Measurements from ENCODE around the gene MALAT1. TPM values are rescaled to one million over a fixed set of nuclear protein-coding genes. Genes with fewer than 3 reads are reported as not detected.

The MALAT1 gene
- total RNA-seq, 4 donors from 2014 or later = 2,194 to 20,520 (median 8,164) TPM

GRCh38 chr11:65485920-65486219 lies 13.0 kb upstream of the MALAT1 start:
- no peaks in the 10 kb centered on the region for H3K36me3 ChIP-seq
- H3K4me3 ChIP-seq = no peak overlapping the region
- H3K9me3 ChIP-seq = no peaks in the 10 kb centered on the region
- peaks cover 34 to 93% (median 59%) of the 10 kb centered on the region in 3 donors for H3K4me1 ChIP-seq
- H3K27ac ChIP-seq = peak overlapping the region; percentile 75 to 99 (median 97)
- ATAC-seq = no peak
- no peaks in the 10 kb centered on the region for H3K27me3 ChIP-seq
- TF ChIP-seq POLR2A (IDR thresholded peaks at IDR 0.05) (no peak), CTCF (IDR thresholded peaks at IDR 0.05) (no peak), EP300 (IDR thresholded peaks at IDR 0.05) (no peak), POLR2AphosphoS5 (IDR thresholded peaks at IDR 0.05) (no peak)
- WGBS, 2 donors (ENCODE audit: low coverage in 1 of 2) = 14 to 39% methylated on average over 3 to 5 of the region's 5 CpGs

DNA sequence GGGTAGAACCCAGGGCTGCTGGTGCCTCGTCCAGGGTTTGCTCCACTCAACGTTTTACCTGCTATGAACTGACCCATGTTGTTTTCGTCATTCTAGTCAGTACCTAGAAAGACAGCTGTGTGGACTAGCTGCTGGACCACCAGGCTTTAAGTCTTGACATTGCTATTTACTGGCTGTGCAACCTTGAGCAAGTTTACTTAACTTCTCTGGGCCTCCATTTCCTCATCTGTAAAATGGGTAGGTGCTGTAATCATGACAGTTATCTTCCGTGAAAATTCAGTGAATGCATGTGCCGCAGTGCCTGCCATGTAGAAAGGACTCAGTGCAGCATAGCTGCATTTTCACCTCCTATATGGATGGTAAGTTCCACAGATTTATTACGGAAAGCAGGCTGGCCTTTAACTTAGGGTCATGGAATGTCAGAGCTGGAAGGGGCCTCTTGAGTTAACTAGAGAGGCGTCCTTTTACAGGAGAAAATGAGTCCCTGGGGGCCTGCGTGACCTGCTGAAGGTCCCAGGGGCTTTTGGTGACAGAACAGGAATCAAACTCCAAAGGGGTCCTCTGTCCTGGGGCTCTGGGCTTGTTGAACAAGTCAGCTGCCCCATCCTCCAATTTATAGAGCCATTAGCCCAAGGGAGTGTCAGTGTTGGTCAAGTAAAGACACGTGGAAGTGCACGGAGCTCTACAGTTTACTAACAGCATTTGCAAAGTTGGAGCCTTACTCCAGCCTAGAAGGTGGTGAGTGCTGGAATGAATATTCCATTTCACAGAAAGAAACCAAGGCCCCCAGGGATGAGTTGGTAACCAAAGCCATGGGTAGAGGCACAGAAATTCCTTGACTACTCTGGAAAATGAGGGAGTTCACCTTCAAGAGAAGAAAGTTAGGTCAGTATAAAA lies 12.0 kb upstream of the MALAT1 start:
- no peak for ATAC-seq
- 62 to 68% methylated on average over 6 to 7 of the region's 10 CpGs for WGBS, 2 donors (ENCODE audit: low coverage in 1 of 2)
- peak overlapping the region; percentile 75 to 99 (median 97) for H3K27ac ChIP-seq
- TF ChIP-seq POLR2A (IDR thresholded peaks at IDR 0.05) (no peak), EP300 (IDR thresholded peaks at IDR 0.05) (no peak)
- no peaks in the 10 kb centered on the region for H3K9me3 ChIP-seq
- H3K27me3 ChIP-seq = no peaks in the 10 kb centered on the region
- no peak overlapping the region for H3K4me3 ChIP-seq
- H3K36me3 ChIP-seq = no peaks in the 10 kb centered on the region
- peaks cover 42 to 93% (median 67%) of the 10 kb centered on the region in 3 donors for H3K4me1 ChIP-seq

DNA sequence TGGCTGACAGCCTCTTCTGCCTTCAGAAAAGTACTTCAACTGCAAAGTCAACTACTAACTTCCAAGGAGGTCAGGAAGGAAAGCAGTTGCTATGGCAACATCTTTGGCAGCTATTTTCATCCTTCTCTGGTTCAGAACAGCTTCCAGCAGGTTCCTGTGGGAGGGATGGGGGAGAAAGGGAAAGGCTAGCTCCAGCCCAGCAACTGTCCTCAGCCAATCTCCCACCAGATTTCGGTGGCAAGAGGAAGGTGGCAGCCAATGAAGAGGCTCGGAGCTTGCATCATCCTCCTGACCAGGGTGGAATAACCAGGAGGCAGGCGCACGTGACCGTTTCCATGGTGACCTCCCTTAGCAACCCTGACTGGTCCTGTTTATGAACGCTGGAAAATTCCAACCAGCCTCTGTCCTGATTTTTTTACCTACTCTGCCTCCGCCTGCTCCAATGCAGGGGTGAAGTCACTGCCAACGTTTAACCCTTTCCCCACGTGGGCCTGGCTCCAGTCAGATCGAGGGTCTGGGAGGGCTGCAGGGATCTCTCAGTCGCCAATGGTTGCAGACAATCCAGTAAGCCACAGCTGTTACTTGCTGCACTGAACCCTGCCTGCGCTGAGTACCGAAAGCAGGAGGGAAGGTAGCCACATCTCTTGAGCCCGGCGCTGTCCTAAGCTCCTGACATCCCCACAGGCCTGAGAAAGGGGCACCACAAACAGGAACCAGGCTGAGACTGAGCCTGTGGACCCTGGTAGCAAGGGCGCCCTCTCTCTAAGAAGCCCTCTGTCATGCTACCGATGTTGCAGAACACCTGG lies 11.2 kb upstream of the MALAT1 start:
- Histone ChIP-seq H3K4me3 (peak overlapping the region in 1 of 2 donors; percentile 29), H3K36me3 (no peaks in the 10 kb centered on the region), H3K27me3 (no peaks in the 10 kb centered on the region), H3K4me1 (peaks cover 42 to 93% (median 72%) of the 10 kb centered on the region in 3 donors), H3K9me3 (no peaks in the 10 kb centered on the region), H3K27ac (peak overlapping the region; percentile 96 to 99 (median 98))
- ATAC-seq = peak; percentile 94
- 0 to 12% methylated on average over 4 to 5 of the region's 17 CpGs for WGBS, 2 donors (ENCODE audit: low coverage in 1 of 2)
- TF ChIP-seq POLR2AphosphoS5 (IDR thresholded peaks at IDR 0.05) (peak; percentile 60), CTCF (IDR thresholded peaks at IDR 0.05) (peak in 1 of 4 experiments; percentile 21), POLR2A (IDR thresholded peaks at IDR 0.05) (no peak)

GRCh38 chr11:65488273-65489034 lies 10.4 kb upstream of the MALAT1 start:
- ATAC-seq = no peak
- Histone ChIP-seq H3K36me3 (no peaks in the 10 kb centered on the region), H3K27me3 (no peaks in the 10 kb centered on the region), H3K9me3 (no peaks in the 10 kb centered on the region), H3K27ac (peak overlapping the region; percentile 96 to 99 (median 98)), H3K4me1 (peaks cover 47 to 94% (median 78%) of the 10 kb centered on the region in 3 donors), H3K4me3 (peak overlapping the region in 1 of 2 donors; percentile 29)
- 12 to 13% methylated on average over 3 to 8 of the region's 10 CpGs for WGBS, 2 donors (ENCODE audit: low coverage in 1 of 2)
- no peak for TF ChIP-seq POLR2AphosphoS5 (IDR thresholded peaks at IDR 0.05)
- no peak for TF ChIP-seq POLR2A (IDR thresholded peaks at IDR 0.05)
- TF ChIP-seq CTCF (IDR thresholded peaks at IDR 0.05) = no peak
- TF ChIP-seq EP300 (IDR thresholded peaks at IDR 0.05) = peak; percentile 31
